ENCODE measurements around the gene MRPS12. TPM values are rescaled to one million over a fixed set of nuclear protein-coding genes. Genes with fewer than 3 reads are reported as not detected.
A peak's percentile ranks its signal among the peaks of the same experiment; 100 is the strongest.
"Not testable (repeated sequence)": the region's sequence is repeated elsewhere in the genome, so short reads cannot be mapped to it uniquely, and the experiment has no call there.

MRPS12 gene
- total RNA-seq, 3 donors from 2014 or later = 157 to 192 (median 185) TPM

- not testable (repeated sequence) for ATAC-seq; H3K4me3 Mint-ChIP-seq; H3K4me1 Mint-ChIP-seq (ENCODE audit: low read depth); H3K9me3 Mint-ChIP-seq; H3K27me3 Mint-ChIP-seq (ENCODE audit: low read depth); H3K36me3 Mint-ChIP-seq (ENCODE audit: insufficient read depth); DNase-seq
Observed at GRCh38 chr19:38966149-38966548, 35.4 kb downstream of the MRPS12 start.

- Mint-ChIP-seq H3K4me3 (no peak overlapping the region), H3K4me1 (ENCODE audit: low read depth) (peaks cover 5% of the 10 kb centered on the region), H3K27me3 (ENCODE audit: low read depth) (peaks cover 10% of the 10 kb centered on the region), H3K9me3 (no peaks in the 10 kb centered on the region), H3K36me3 (ENCODE audit: insufficient read depth) (no peaks in the 10 kb centered on the region)
- ATAC-seq (no peak), DNase-seq (no peak)
Observed at GRCh38 chr19:38970664-38971532, 40.2 kb downstream of the MRPS12 start.

GRCh38 chr19:38971672-38972071 lies 40.9 kb downstream of the MRPS12 start:
- DNase-seq = no peak
- H3K27me3 Mint-ChIP-seq (ENCODE audit: low read depth) = peaks cover 18% of the 10 kb centered on the region
- H3K36me3 Mint-ChIP-seq (ENCODE audit: insufficient read depth) = no peaks in the 10 kb centered on the region
- H3K4me1 Mint-ChIP-seq (ENCODE audit: low read depth) = peaks cover 10% of the 10 kb centered on the region
- no peaks in the 10 kb centered on the region for H3K9me3 Mint-ChIP-seq
- no peak for ATAC-seq
- H3K4me3 Mint-ChIP-seq = no peak overlapping the region

- H3K4me1 Mint-ChIP-seq (ENCODE audit: low read depth) = peaks cover 11% of the 10 kb centered on the region
- ATAC-seq = no peak
- DNase-seq = no peak
- H3K9me3 Mint-ChIP-seq = no peaks in the 10 kb centered on the region
- H3K36me3 Mint-ChIP-seq (ENCODE audit: insufficient read depth) = no peaks in the 10 kb centered on the region
- peak overlapping the region; percentile 52 for H3K4me3 Mint-ChIP-seq
- H3K27me3 Mint-ChIP-seq (ENCODE audit: low read depth) = peaks cover 35% of the 10 kb centered on the region
Observed at GRCh38 chr19:38974624-38975213, 44.0 kb downstream of the MRPS12 start.

- Mint-ChIP-seq H3K4me1 (ENCODE audit: low read depth) (peaks cover 11% of the 10 kb centered on the region), H3K36me3 (ENCODE audit: insufficient read depth) (no peaks in the 10 kb centered on the region), H3K27me3 (ENCODE audit: low read depth) (peaks cover 35% of the 10 kb centered on the region), H3K4me3 (peak within 1 kb of the TSS; percentile 52), H3K9me3 (peaks cover under 1% of the 10 kb centered on the region)
- no peak for ATAC-seq
- no peak for DNase-seq
Observed at GRCh38 chr19:38975214-38975860, 44.6 kb downstream of the MRPS12 start, which contains the start of gene FBXO17. Gene FBXO17, minus strand, starts transcription at chr19:38975742. Its CDS starts 25,423 bp downstream, at chr19:38950319.

GRCh38 chr19:38975861-38976271 lies 45.1 kb downstream of the MRPS12 start:
- DNase-seq (no peak), ATAC-seq (no peak)
- H3K4me1 Mint-ChIP-seq (ENCODE audit: low read depth) = peaks cover 11% of the 10 kb centered on the region
- H3K4me3 Mint-ChIP-seq = peak overlapping the region; percentile 42
- no peaks in the 10 kb centered on the region for H3K36me3 Mint-ChIP-seq (ENCODE audit: insufficient read depth)
- H3K27me3 Mint-ChIP-seq (ENCODE audit: low read depth) = peaks cover 35% of the 10 kb centered on the region
- H3K9me3 Mint-ChIP-seq = peaks cover 4% of the 10 kb centered on the region

- Mint-ChIP-seq H3K36me3 (ENCODE audit: insufficient read depth) (no peaks in the 10 kb centered on the region), H3K27me3 (ENCODE audit: low read depth) (peaks cover 35% of the 10 kb centered on the region), H3K4me1 (ENCODE audit: low read depth) (peaks cover 11% of the 10 kb centered on the region), H3K4me3 (no peak overlapping the region), H3K9me3 (peaks cover 4% of the 10 kb centered on the region)
- ATAC-seq = peak; percentile 91 to 97
- no peak for DNase-seq
Observed at GRCh38 chr19:38977445-38978325, 46.9 kb downstream of the MRPS12 start.

GRCh38 chr19:38978326-38978689 lies 47.6 kb downstream of the MRPS12 start:
- H3K4me3 Mint-ChIP-seq = no peak overlapping the region
- H3K4me1 Mint-ChIP-seq (ENCODE audit: low read depth) = peaks cover 11% of the 10 kb centered on the region
- H3K9me3 Mint-ChIP-seq = peaks cover 4% of the 10 kb centered on the region
- H3K36me3 Mint-ChIP-seq (ENCODE audit: insufficient read depth) = no peaks in the 10 kb centered on the region
- no peak for DNase-seq
- ATAC-seq = no peak
- H3K27me3 Mint-ChIP-seq (ENCODE audit: low read depth) = peaks cover 35% of the 10 kb centered on the region

GRCh38 chr19:38979812-38980211 lies 49.1 kb downstream of the MRPS12 start:
- Mint-ChIP-seq H3K4me3 (no peak overlapping the region), H3K4me1 (ENCODE audit: low read depth) (peaks cover 11% of the 10 kb centered on the region), H3K27me3 (ENCODE audit: low read depth) (peaks cover 30% of the 10 kb centered on the region), H3K9me3 (peaks cover 4% of the 10 kb centered on the region), H3K36me3 (ENCODE audit: insufficient read depth) (no peaks in the 10 kb centered on the region)
- ATAC-seq (no peak), DNase-seq (no peak)

- DNase-seq (no peak), ATAC-seq (no peak)
- H3K4me1 Mint-ChIP-seq (ENCODE audit: low read depth) = peaks cover 7% of the 10 kb centered on the region
- H3K36me3 Mint-ChIP-seq (ENCODE audit: insufficient read depth) = no peaks in the 10 kb centered on the region
- no peak overlapping the region for H3K4me3 Mint-ChIP-seq
- H3K27me3 Mint-ChIP-seq (ENCODE audit: low read depth) = peaks cover 26% of the 10 kb centered on the region
- H3K9me3 Mint-ChIP-seq = peaks cover 4% of the 10 kb centered on the region
Observed at GRCh38 chr19:38980583-38981374, 50.0 kb downstream of the MRPS12 start.

Other genes starting within 250 kb of the MRPS12 start
- 1 to 10 TPM in 2 of 3 donors, under 1 TPM in 1; 0.99 to 1.1 (median 1.0) TPM for gene CAPN12, start 186.5 kb upstream of the MRPS12 start, total RNA-seq
- not detected for gene LGALS7, start 157.4 kb upstream of the MRPS12 start, total RNA-seq
- gene LGALS7B, start 141.7 kb upstream of the MRPS12 start, total RNA-seq = not detected
- gene LGALS4, start 118.0 kb upstream of the MRPS12 start, total RNA-seq = 1 to 10 TPM; 1.7 to 2.7 (median 2.2) TPM
- 100 to 1,000 TPM in 2 of 3 donors, 10 to 100 TPM in 1; 91.1 to 109 (median 108) TPM for gene ECH1, start 99.2 kb upstream of the MRPS12 start, total RNA-seq
- gene HNRNPL, start 81.0 kb upstream of the MRPS12 start, total RNA-seq = 100 to 1,000 TPM; 679 to 736 (median 698) TPM
- 10 to 100 TPM; 65.2 to 77.3 (median 68.6) TPM for gene RINL, start 52.7 kb upstream of the MRPS12 start, total RNA-seq
- 10 to 100 TPM; 23.5 to 29.8 (median 27.3) TPM for gene SIRT2, start 31.3 kb upstream of the MRPS12 start, total RNA-seq
- gene NFKBIB, start 31.0 kb upstream of the MRPS12 start, total RNA-seq = 100 to 1,000 TPM; 150 to 174 (median 169) TPM
- under 1 TPM in 2 of 3 donors, not detected in 1; 0.33 to 0.63 TPM for gene CCER2, start 18.8 kb upstream of the MRPS12 start, total RNA-seq
- 10 to 100 TPM; 42.5 to 49.5 (median 46.8) TPM for gene SARS2, start 181 bp upstream of the MRPS12 start, total RNA-seq
- under 1 TPM; 0.10 to 0.29 (median 0.14) TPM for gene FBXO17, start 44.8 kb downstream of the MRPS12 start, total RNA-seq
- under 1 TPM; 0.18 to 0.63 (median 0.20) TPM for gene FBXO27, start 101.6 kb downstream of the MRPS12 start, total RNA-seq
- gene ACP7, start 153.4 kb downstream of the MRPS12 start, total RNA-seq = under 1 TPM in 1 of 3 donors, not detected in 2; 0.20 TPM
- gene PAK4, start 194.8 kb downstream of the MRPS12 start, total RNA-seq = 10 to 100 TPM; 21.3 to 24.4 (median 23.5) TPM